SK-N-DZ (cell line): ENCODE results near the gene GMPR2.

Source experiments
- DNase-seq: peaks from one replicate; pipeline ENCODE4 v3.0.0-alpha.2; 2015; ENCODE audit warnings: low spot score

The GMPR2 gene

DNA sequence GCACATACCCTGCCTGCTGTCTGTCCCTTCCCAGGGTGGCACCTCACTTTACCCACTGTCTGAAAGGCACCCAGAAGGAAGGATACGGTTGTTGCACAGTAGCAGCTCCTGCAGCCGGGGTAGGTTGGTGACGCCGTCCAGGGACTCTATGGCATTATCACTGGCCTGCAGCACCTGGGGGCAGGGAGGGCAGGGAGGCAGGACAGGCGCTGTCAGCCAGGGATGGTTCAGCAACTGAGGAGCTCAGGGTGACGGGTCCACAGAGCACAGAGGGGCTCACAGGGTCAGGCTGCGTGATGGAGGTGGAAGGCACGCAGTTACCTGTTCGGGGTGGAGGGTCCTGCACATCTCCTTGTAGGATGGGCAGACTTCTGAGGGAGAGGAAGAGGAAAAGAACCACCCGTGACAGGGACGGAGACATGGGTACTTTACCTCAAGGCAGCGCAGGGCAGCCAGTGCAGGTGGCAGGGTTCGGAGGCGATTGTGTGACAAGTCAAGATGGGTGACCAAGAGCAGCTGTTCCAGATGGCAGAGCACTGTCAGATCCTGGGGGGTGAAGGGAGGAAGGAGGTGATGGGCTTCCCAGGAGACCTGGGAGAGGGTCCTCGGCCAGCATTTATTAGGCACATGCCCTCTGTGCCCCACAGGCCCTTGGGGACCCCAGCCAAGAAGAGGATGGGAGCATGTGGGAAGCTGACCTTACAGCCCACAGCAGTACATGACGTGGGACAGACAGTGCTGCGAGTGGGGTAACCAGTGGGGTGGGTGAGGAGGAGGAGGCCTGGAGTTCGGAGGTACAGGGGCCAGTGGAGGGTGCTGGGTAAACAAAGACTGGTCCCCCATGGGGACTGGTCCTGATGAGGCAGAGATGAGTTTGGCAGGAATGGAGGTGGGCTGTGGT, 33.9 kb downstream of the GMPR2 start:
- DNase-seq: no peak

GRCh38 chr14:24267516-24267915, 34.8 kb downstream of the GMPR2 start:
- DNase-seq: no peak

DNA sequence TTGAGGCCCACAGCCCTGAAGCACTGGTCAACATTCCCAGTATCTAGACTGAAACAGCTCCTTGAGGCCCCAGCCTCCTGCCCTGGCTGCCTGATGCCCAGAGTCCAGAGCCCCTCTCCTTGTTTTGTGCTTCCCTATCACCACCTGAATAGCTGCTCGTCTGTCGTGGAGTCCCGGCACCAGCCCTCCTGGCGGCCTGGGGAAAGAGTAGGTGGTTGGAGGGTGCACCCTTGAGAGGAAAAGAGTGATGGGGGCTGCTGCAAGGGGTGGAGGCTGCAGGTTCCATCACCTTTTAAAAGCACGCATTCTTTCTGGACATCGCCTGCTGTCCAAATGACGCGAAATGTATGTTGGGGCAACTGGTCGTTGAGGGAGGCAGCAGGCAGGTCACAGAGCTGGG, 35.5 kb downstream of the GMPR2 start:
- DNase-seq: no peak

GRCh38 chr14:24269368-24269767, 36.6 kb downstream of the GMPR2 start:
- no peak for DNase-seq

DNA sequence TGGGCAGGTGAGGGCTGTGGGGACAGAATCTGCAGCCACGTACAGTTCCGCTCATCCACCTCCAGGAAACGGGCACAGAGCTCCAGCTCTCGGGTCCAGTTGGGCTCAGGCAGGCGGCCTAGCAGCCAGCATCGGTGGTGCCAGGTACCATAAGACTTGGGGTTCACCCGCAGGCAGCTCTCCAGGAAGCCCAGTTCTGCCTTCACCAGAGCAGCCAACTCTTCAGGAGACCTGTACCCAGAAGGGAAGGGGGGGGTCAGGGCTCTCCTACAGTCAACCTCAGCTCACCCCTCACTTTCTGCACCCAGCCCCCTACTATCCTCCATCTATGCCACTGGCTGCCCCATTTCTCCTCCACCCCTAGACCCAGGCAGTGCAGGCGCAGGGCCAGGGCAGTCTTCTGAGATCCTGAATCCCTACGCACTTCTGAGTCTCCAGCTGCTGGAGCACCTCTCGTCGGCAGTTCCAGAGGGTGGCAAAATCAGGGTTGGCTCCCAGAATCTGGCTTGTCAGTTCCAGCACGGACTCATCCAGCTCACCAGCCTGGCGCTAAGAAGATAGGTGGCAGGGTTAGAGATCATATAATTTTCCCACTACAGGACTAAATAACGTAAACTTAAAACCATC, 37.3 kb downstream of the GMPR2 start:
- no peak for DNase-seq

DNA sequence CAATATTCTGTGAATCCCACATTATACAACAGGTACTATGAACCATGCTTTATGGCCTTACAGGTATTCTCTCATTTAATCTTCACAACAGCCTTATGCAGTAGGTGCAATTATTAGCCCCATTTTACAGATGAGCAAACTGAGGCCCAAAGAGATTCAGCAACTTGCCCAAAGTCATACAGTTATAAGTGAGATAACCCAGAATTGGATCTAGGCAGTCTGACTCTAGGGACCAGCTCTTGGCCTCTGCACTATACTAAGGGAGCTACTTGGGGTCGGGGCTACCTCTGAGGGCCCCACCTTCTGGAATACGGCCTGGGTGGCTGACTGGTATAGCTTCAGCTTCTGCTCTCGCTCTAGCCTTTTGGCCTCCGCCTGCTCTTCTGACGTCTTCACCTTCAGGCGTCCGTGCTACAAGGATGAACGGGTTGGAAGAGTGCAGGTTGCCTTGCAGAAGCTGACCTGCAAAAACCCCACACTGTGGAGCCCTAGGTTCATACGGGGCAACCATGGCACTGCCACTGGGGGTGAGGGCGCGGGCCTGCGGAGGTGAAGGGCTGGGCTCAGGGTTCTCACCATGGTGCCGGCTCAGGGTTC, 37.9 kb downstream of the GMPR2 start:
- DNase-seq: no peak

GRCh38 chr14:24271134-24271833, 38.6 kb downstream of the GMPR2 start, which contains the start of gene RABGGTA:
RABGGTA (minus strand) TSS chr14:24271597; CDS start chr14:24271115, 482 bp downstream.
- DNase-seq: peak; percentile 94

GRCh38 chr14:24271834-24272263, 39.1 kb downstream of the GMPR2 start:
- no peak for DNase-seq

DNA sequence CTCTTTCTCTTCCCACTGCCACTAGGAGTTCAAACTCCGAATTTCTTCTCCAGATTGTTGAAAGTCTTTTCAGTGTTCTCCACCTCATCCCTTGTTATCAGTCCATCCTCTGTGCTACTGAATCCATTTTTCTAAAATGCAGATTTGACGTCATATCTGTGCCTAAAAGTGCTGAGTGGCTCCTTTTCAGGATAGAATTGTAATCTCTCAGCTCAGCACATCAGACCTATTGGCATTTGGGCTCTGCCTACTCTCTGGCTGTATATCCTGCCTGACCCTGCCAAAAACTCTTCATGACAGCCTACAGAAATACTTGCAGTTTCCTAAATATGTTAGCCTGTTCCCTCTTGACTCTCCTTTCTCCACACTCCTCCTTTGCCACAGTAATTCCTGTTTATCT, 39.7 kb downstream of the GMPR2 start:
- no peak for DNase-seq

DNA sequence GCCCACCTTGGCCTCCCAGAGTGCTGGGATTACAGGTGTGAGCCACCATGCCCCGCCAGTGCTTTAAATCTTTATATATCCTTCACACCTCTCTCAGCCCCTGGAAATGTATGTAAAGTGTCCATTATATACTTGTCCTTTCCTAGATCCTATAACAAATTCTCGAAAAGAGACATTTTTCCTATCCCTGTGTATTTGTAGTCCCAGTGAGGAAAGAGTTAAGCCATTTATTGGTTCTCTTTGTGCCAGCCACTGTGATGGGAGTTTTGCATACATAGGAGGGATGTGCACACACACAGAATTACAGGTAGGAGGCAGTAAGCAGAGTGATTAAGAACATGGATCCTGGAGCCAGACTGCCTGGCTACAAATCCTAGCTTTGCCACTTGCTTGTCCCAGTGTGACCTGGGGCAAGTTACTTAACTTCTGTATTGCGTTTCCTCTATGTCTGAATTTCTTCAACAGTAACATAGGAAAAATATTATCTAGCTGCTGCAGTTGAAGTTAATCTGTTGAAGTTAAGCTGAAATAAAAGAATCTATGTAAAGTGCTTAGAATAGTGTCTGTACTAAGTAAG, 40.8 kb downstream of the GMPR2 start:
- DNase-seq: no peak

- no peak for DNase-seq
Observed at GRCh38 chr14:24274101-24274543, 41.4 kb downstream of the GMPR2 start.

DNA sequence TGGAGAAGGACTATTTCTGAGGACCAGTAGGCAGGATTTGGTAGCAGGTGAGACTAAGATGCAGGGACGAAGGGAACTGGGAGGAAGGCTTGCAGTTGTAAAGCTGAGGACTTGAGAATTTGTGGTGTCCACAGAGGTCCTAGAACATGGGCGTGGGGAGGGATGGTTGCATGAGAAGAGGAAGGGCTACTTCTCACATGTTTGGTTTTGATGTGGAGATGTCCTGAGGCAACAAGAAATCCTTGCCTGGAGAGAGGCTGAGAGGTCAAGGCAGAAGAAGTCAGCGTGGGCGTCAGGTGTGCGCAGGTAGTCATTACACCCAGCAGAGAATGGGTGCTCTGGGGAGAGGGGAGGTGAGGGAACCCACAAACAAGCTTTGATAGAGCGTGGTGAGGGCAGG, 44.3 kb downstream of the GMPR2 start:
- DNase-seq: no peak

GRCh38 chr14:24277606-24278321, 45.0 kb downstream of the GMPR2 start:
- no peak for DNase-seq

DNA sequence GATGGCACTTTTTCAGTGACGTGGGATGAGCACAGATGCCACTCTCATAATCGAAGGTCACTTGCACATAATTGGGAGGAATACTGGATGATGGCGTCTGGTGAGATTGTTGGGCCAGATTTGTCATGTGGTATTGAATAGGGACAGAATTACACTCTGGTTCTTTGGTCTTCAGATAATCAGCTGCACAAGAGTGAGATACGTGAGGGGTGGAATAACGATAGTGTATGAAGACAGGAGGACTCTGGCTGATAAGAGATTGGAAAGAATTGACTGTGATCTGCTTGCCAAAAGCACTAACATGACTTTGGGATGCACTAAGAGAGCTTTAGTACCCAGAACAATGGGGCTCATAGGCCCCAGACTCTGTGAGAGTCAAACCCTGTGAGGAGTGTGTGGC, 45.7 kb downstream of the GMPR2 start:
- no peak for DNase-seq

- DNase-seq: no peak
Observed at GRCh38 chr14:24279301-24280186, 46.8 kb downstream of the GMPR2 start.

DNA sequence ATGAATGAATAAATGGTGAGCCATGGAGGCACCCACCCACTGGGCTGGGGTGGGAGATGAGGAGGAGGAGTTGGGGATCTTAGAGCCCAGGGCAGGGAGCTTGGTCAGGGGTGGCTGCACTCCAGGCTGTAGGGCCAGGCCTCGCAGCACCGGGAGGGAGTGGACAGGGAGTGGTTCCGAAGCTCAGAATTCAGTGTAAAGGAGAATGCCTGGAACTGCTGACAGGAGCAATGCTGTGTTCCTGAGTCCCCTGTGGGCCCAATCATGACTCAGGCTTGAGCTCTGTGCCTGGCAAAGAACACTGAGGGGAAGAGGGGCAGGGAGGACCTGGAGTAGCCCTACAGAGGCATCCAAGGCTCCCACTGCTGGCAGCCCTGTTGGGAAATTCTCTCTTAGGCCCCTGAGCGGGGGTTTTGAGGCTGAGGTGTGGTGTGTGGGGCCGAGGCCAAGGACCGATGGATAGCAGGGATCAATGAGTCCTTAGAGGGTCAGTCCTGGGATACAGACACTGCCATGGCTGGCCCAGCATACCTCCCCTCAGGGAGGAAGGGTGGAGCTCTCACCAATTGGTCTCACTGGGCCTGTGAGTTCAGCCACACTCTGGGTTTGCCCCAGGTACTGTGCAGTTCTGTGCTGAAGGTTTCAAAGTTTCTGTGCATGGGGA, 48.2 kb downstream of the GMPR2 start:
- DNase-seq: no peak

- no peak for DNase-seq
Observed at GRCh38 chr14:24281636-24282035, 48.9 kb downstream of the GMPR2 start.

DNA sequence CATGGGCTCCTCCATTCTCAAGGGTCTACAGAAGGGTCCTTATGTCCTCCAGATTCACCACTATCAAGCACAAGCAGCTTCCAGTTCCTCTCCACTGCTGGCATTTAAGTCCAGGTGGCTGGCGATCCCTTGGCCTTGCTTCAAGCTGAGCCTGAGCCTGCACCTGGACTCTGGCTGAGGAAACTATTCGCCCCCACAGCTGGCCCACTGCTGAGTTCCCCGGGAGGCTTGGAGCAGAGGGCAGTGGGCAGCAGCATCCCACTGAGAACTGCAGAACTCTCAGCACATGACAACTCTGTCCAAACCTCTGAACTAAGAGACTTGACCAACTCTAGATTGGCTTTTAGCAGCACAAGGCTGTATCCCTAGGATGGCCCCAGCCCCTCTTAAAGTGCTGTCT, 50.0 kb downstream of the GMPR2 start:
- DNase-seq: no peak

DNA sequence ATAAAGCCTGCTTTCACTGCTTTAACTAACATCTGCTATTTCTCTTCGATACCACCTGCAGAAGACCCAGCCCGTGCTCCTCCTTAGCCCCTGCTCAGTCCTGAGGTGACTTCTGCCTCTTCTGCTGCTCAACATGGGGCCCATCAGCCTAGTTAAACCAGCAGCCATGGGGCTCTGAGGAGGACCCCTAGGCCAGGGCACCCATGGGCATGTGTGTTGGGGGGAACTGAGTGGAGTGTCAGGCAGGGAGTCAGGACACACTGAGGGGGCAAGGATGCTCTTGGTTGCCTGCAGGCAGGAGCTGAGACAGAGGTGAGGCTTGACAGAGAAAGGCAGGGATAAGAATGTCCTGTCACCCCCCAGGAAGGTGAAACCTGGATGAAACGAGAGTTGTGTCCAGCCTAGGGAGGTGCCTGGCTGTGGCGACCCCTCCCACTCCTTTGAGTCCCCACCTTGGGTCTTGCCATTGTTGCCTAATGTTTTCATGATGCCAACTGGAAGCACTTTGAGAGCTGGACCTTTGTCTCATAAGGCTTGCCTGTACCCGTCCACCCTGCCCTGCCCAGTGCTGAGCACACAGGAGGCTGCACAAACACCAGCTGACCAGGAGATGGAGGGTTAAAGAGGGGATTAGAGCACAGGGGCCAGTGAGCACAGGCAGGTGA, 51.2 kb downstream of the GMPR2 start:
- DNase-seq: no peak
